Measurements from ENCODE around the gene TMEM232.

GRCh38 chr5:110506378-110506777 lies 220.1 kb downstream of the TMEM232 start:
- TF ChIP-seq POLR2A (IDR thresholded peaks at IDR 0.05) (no peak), CTCF (IDR thresholded peaks at IDR 0.05) (no peak)

All from thyroid gland (tissue), 4 donors.